Sigmoid colon (tissue), 7 donors: ENCODE results near the gene KCTD3. TPM values are rescaled to one million over a fixed set of nuclear protein-coding genes. Genes with fewer than 3 reads are reported as not detected.

Experiments used
- DNase-seq: peaks from one replicate; pipeline ENCODE4 v3.0.0-alpha.2; 2019
- H3K27ac ChIP-seq, 4 donors: fragments of 200-600 bp; sonication (generic); one replicate each; pipeline ENCODE4 v1.5.1; 2016 to 2019; ENCODE audit warnings: mild to moderate bottlenecking in 1 of 4
- H3K27me3 ChIP-seq, 3 donors: fragments of 200-600 bp; sonication (generic); one replicate each; pipeline ENCODE4 v1.5.1; 2019; ENCODE audit warnings: mild to moderate bottlenecking in 1 of 3
- H3K36me3 ChIP-seq, 4 donors: fragments of 200-600 bp; sonication (generic); one replicate each; pipeline ENCODE4 v1.5.1; 2016 to 2019
- H3K4me1 ChIP-seq, 4 donors: fragments of 200-600 bp; sonication (generic); one replicate each; pipeline ENCODE4 v1.5.1; 2017 to 2019
- H3K4me3 ChIP-seq, 4 donors: fragments of 200-600 bp; sonication (generic); one replicate each; pipeline ENCODE4 v1.5.1; 2017 to 2019; ENCODE audit warnings: mild to moderate bottlenecking in 2 of 4, moderate library complexity in 1 of 4
- H3K9me3 ChIP-seq, 4 donors: fragments of 200-600 bp in 3 of 4; sonication (generic) in 3 of 4; one replicate each; pipeline versions ENCODE4 v1.5.1 to v1.6.1; 2013 to 2019
- CTCF ChIP-seq, 4 experiments: fragments of 450-650 bp in 3 of 4; fragments of 200-600 bp in 1 of 4; IDR thresholded peaks; one replicate each; pipeline ENCODE4 v1.5.1; 2016 to 2019; ENCODE audit warnings: antibody characterized with exemption in 4 of 4, mild to moderate bottlenecking in 3 of 4, moderate library complexity in 2 of 4
- EP300 ChIP-seq, 4 donors: sonication (generic); formaldehyde crosslinking; IDR thresholded peaks; one replicate each; pipeline ENCODE4 v1.6.1; 2017; ENCODE audit warnings: antibody characterized with exemption in 4 of 4
- POLR2A ChIP-seq, 2 donors: fragments of 450-650 bp; IDR thresholded peaks; one replicate each; pipeline ENCODE4 v1.6.1; 2016; ENCODE audit warnings: antibody characterized with exemption in 2 of 2, mild to moderate bottlenecking in 2 of 2, moderate library complexity in 2 of 2
- POLR2AphosphoS5 ChIP-seq, 4 donors: sonication (generic); formaldehyde crosslinking; IDR thresholded peaks; one replicate each; pipeline ENCODE4 v1.6.1; 2017; ENCODE audit warnings: antibody characterized with exemption in 4 of 4
- WGBS, 2 donors: extraction: QIAGEN DNeasy Blood & Tissue Kit; methylation state at CpG; one replicate each; pipeline ENCODE4 v1.1.7; 2013; 5-methylcytosine and 5-hydroxymethylcytosine counted together
- intact Hi-C: fragments of 100-400 bp; cut with DNase I; formaldehyde crosslinking; loops from one replicate; pipeline ENCODE4 v1.15.1; 2023
- polyA plus RNA-seq, 3 donors: library from polyadenylated mRNA; stranded (reverse); fragments of 200-250 nt; gene quantifications; one replicate each; pipeline ENCODE4 v1.2.3, GENCODE V29; 2013
- total RNA-seq, 4 donors: library from RNA; depleted of rRNA; stranded (reverse); fragments of >200 nt; gene quantifications; one replicate each; pipeline ENCODE4 v1.1.0, GENCODE V29; 2016
- donor health status: healthy with polysubstance abuse.
- donor health status: Bipolar disorder and iron deficiency.
- donor health status: healthy.

The KCTD3 gene
- total and polyA plus RNA-seq, 7 donors, result 17.6 to 136 (median 93.0) TPM

- intact Hi-C loops, result no loop called here
Observed at GRCh38 chr1:215606036-215606435, 38.9 kb downstream of the KCTD3 start.

GRCh38 chr1:215606564-215607168, 39.6 kb downstream of the KCTD3 start:
- Histone ChIP-seq H3K36me3 (peaks cover 0 to 68% (median 3%) of the 10 kb centered on the region in 4 donors), H3K27me3 (no peaks in the 10 kb centered on the region), H3K4me3 (no peak overlapping the region), H3K27ac (no peak overlapping the region), H3K4me1 (peaks cover 0 to 65% (median 25%) of the 10 kb centered on the region in 4 donors), H3K9me3 (no peaks in the 10 kb centered on the region)
- DNase-seq, result no peak
- WGBS, 2 donors, result 80 to 83% methylated on average over 2 of the region's 2 CpGs
- intact Hi-C loops, result no loop called here
- TF ChIP-seq POLR2A (IDR thresholded peaks at IDR 0.05) (no peak), CTCF (IDR thresholded peaks at IDR 0.05) (peak in 3 of 4 experiments; percentile 26 to 38 (median 34))

More at GRCh38 chr1:215606036-215606435, 38.9 kb downstream of the KCTD3 start:
- peaks cover 0 to 62% (median 3%) of the 10 kb centered on the region in 4 donors for H3K36me3 ChIP-seq
- H3K4me1 ChIP-seq, result peaks cover 0 to 72% (median 27%) of the 10 kb centered on the region in 4 donors
- H3K9me3 ChIP-seq, result no peaks in the 10 kb centered on the region
- no peaks in the 10 kb centered on the region for H3K27me3 ChIP-seq
- no peak for TF ChIP-seq CTCF (IDR thresholded peaks at IDR 0.05)
- no peak for TF ChIP-seq EP300 (IDR thresholded peaks at IDR 0.05)
- no peak for TF ChIP-seq POLR2AphosphoS5 (IDR thresholded peaks at IDR 0.05)
- TF ChIP-seq POLR2A (IDR thresholded peaks at IDR 0.05), result no peak
- no peak overlapping the region for H3K27ac ChIP-seq
- DNase-seq, result no peak
- WGBS, 2 donors, result 39 to 70% methylated on average over 3 of the region's 3 CpGs
- H3K4me3 ChIP-seq, result no peak overlapping the region

- 84 to 89% methylated on average over 1 of the region's 1 CpG for WGBS, 2 donors
- intact Hi-C loops, result no loop called here
Observed at GRCh38 chr1:215607412-215607811, 40.3 kb downstream of the KCTD3 start.

GRCh38 chr1:215608646-215609045, 41.5 kb downstream of the KCTD3 start:
- H3K4me1 ChIP-seq, result peaks cover 0 to 54% (median 29%) of the 10 kb centered on the region in 4 donors
- TF ChIP-seq POLR2AphosphoS5 (IDR thresholded peaks at IDR 0.05) (no peak), POLR2A (IDR thresholded peaks at IDR 0.05) (no peak), CTCF (IDR thresholded peaks at IDR 0.05) (no peak), EP300 (IDR thresholded peaks at IDR 0.05) (no peak)
- no peak for DNase-seq
- no peaks in the 10 kb centered on the region for H3K27me3 ChIP-seq
- intact Hi-C loops, result no loop called here
- H3K4me3 ChIP-seq, result no peak overlapping the region
- H3K36me3 ChIP-seq, result peaks cover 0 to 74% (median 13%) of the 10 kb centered on the region in 4 donors
- H3K27ac ChIP-seq, result no peak overlapping the region
- H3K9me3 ChIP-seq, result no peaks in the 10 kb centered on the region
- WGBS, 2 donors, result 92 to 93% methylated on average over 4 of the region's 4 CpGs

More at GRCh38 chr1:215607412-215607811, 40.3 kb downstream of the KCTD3 start:
- no peaks in the 10 kb centered on the region for H3K9me3 ChIP-seq
- peaks cover 0 to 65% (median 31%) of the 10 kb centered on the region in 4 donors for H3K4me1 ChIP-seq
- no peak overlapping the region for H3K27ac ChIP-seq
- H3K4me3 ChIP-seq, result no peak overlapping the region
- no peak for DNase-seq
- H3K27me3 ChIP-seq, result no peaks in the 10 kb centered on the region
- no peak for TF ChIP-seq EP300 (IDR thresholded peaks at IDR 0.05)
- TF ChIP-seq POLR2AphosphoS5 (IDR thresholded peaks at IDR 0.05), result no peak
- TF ChIP-seq POLR2A (IDR thresholded peaks at IDR 0.05), result no peak
- TF ChIP-seq CTCF (IDR thresholded peaks at IDR 0.05), result no peak
- H3K36me3 ChIP-seq, result peaks cover 0 to 68% (median 8%) of the 10 kb centered on the region in 4 donors
